ENCODE results near the gene ERGIC1. TPM values are rescaled to one million over a fixed set of nuclear protein-coding genes. Genes with fewer than 3 reads are reported as not detected.

Gene ERGIC1
- total RNA-seq, 1 donor from 2014 or later = 57.9 TPM

DNA sequence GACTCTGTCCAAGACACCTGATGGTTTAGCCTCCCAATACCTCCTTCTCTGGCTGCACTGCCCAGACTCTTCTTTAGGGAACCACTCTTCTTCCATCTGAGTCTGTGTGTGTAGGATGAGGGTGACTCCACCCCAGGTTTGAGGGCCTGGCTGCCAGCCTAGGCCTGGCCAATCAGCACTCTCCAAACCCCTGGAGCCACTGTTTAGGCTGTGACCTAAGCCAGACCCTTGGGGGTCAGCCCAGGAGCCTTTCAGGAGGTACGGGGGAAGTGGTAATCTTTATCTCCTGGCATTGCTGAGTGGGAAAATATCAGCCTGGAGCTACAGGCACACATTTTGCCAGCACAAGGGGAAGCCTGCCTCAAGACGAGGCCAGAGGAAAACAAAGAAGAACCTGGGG, 6.2 kb upstream of the ERGIC1 start:
- DNase-seq (ENCODE audit: low read depth in 2 of 2) = no peak

- DNase-seq (ENCODE audit: low read depth in 2 of 2) = no peak
These were observed 5.1 kb upstream of the ERGIC1 start for GRCh38 chr5:172828911-172829431.

DNA sequence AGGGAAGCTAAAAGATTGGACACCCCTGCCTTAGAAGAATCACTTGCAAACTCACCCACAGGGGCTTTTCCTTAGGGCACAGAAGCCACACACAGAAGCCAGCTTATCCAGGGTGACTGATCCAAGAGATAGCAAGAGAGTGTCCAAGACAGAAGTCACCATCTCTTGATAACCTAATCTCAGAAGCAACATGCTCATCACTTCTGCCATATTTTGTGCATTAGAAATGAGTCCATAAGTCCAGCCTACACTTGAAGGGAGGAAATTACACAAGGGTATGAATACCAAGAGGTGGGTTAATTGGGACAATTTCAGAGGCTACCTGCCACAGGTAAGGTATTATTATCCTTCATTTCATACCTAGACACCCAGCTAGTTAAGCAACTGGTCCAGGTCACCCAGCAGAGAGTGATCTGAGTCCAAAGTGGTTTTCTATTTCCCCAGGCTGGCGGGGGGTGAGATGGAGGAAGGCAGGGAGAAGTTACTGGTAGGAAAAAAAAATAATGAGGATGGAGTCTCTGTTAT, 3.7 kb upstream of the ERGIC1 start:
- DNase-seq (ENCODE audit: low read depth in 2 of 2) = no peak

DNA sequence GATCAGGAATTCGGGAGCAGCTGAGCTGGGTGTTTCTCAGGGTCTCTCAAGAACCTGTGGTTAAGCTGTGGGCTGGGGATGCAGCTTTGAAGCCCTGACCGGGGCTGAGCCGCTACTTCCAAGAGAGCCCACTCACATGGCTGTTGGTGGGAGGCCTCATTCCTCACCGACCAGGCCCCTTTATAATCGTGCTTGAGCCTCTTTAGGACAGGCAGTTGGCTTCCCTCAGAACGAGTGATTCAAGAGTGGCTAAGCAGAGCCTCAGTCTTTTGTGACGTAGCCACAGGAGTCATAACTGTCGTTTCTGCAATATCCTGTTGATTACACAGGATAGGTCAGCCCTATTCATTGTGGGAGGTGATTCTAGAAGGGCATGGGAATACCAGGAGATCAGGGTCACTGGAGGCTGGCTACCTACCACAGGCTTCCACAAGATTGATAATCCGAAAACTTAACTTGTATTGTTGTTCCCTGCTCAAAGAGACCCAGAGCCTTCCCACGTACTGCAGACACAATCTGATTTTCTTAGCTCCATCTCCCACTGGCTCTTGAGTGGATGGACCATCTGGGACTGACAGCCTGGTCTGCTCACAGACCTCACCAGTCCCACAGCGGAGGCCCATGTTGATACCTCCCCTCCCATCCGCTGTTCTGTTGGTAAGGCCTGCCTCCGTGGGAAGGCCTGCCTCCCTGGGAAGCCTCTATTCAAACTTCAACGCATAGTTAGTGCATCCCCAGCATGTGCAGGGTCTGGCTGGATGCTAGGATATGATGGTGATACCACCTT, 3.0 kb upstream of the ERGIC1 start:
- peak; percentile 90 to 94 for DNase-seq (ENCODE audit: low read depth in 2 of 2)

GRCh38 chr5:172832383-172833315, 1.4 kb upstream of the ERGIC1 start:
- no peak for DNase-seq (ENCODE audit: low read depth in 2 of 2)

- no peak for DNase-seq (ENCODE audit: low read depth in 2 of 2)
These were observed 722 bp upstream of the ERGIC1 start for GRCh38 chr5:172833372-172833685.

DNA sequence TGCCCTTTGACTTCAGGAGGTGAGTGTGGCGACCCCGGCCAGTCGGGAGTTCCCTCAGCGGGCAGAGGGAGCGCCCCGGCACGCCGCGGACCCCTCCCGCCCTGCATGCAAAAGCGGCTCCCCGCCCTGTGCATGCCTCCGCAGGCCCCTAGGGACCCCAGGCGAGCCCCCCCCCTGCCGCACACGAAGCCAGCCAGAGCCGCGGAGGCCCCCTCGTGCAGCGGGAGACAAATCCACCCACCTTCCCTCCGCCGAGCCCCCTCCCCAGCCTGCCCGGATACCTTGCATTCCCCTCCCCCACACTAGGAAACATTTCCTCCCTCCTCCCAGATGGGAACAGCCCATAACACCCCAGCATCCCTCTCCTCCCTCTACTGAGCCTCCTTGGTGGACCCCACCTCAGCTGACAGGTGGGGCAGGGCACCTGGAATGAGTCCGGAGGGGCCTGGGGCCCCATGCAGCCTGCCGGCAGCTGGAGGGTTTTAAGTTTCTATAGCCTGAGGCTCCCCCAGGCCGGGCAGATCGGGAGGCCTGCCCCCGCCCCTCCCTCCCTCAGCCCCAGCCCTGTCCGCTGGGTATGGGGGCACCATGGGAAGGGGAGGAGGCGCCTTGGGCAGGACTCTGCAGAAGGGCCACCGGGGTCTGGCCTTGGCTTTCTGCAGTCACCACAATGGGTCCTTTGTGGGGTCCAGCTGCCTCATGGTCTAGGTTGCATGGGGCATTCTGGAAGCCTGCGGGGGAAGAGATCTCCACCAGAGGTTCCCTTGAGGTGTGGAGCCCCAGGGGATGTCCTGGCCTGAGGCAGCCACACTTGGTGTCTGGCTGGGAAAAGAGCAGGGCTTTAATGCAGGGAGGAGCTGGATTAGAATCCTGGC, 601 bp downstream of the ERGIC1 start:
- no peak for DNase-seq (ENCODE audit: low read depth in 2 of 2)

DNA sequence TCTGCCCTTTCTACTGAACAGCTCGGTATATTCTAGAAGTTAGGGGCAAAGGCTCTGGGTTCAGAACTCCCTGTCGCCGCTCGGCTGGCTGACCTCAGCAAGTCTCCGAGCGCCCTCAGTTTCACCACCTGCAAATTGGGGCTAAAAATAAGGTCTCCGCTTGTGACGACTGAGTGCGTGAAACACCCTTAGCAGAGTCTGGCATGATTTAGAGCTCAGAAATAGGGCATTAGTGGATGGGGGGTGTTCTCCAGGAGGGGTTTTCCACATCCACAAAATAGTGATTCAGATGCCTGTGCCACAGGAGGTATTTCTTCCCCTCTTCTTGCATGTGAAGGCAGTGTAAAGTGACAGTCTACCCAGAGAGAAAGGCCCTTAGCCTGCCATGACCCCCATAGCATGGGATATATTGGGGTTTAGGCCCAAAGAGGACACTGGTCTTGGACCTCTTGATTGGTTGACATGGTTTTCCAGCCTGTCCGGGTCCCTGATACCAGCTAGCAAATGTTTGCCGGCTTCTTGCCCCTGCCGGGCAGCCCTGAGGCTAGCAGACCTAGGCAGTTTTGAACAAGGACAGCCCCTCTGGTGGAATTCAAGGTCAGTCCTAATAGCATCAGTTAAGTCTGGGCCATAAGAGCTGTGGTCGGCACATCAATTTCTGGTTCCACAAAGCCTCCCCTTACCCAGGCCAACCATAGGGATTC, 1.4 kb downstream of the ERGIC1 start:
- DNase-seq (ENCODE audit: low read depth in 2 of 2) = no peak

DNA sequence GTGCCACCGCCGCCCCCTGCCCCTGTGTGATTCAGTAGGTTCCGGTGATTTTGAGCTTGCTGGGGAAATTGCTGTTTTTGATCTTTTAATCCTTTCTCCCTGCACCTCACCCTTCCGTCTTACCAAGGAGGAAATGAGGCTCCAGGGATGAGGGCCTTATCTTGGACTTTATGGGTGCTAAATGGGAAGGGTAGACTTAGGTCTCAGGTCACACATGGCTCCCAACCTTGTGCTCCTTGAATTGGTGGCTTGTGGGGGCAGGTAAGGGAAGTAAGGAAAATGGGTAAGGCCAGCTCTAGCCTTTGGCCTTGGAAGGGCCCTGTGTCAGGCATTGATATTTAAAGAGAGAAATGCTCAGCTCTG, 1.9 kb downstream of the ERGIC1 start:
- DNase-seq (ENCODE audit: low read depth in 2 of 2) = no peak

- peak; percentile 67 to 85 for DNase-seq (ENCODE audit: low read depth in 2 of 2)
These were observed 3.6 kb downstream of the ERGIC1 start for GRCh38 chr5:172837640-172838039.

DNA sequence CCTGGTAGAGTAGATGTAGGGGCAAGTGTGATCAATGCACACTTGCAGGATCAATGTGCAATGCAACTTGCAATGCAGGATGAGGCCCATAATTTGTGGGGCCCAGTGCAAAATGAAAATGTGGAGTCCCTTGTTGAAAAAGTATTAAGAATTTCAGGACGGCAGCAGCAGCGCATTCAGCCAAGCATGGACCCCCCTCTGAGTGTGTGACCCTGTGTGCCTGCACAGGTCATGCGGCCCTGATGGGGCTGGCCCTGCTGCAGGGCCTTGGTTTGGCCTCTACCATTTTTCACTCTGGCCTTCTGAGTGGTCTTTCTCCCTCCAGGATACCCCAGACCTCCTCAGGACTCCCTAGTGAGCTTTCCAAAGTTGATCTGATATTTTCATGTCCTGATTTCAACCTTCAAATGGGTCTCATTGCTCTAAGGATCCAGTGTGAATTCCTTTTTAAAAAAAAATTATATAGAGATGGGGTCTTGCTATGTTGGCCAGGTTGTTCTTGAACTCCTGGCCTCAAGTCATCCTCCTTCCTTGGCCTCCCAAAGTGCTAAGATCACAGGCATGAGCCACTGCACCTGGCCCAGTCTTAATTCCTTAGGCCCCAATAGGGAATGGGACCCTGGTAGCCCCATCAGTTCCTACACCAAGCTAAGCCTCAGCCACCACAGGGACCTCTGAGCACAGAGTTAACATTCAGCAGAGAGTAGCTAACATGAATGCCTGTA, 4.3 kb downstream of the ERGIC1 start:
- DNase-seq (ENCODE audit: low read depth in 2 of 2) = no peak

DNA sequence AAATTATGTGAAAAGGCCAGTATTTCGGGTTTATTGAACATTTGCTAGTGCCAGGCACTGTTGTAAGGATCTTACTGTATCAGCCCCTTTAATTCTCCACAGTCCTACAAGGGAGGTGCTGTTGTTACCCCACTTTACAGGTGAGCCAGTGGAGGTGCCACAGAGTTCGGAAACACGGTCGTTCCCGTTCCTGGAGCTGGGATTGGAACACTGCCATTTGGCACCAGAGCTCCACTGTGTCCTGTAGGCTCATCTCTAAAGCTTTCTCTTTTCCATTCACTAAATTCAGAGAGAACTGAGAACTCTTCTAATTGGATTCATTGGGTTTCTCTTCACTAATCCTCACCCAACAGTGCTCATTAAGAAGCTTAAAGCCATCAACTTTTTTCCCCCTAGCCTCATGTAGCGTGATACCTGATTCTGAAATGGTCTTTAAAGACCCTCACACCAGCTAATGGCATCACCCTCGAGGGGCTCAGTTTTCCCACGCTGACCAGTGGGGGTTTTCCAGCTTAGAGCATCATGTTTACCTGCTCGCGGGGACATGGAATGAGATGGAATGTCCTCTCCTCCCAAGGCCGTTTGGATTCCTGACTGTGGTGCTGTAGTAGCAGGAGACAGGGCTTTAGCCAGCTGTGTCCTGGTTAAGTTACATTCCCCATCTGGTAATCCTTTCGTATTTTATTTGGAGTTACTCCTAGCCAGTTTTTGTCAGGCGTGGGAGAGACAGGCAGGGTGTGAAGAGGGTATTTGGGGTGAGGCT, 5.8 kb downstream of the ERGIC1 start:
- peak in 1 of 2 donors; percentile 71 for DNase-seq (ENCODE audit: low read depth in 2 of 2)

- DNase-seq (ENCODE audit: low read depth in 2 of 2) = no peak
These were observed 6.5 kb downstream of the ERGIC1 start for GRCh38 chr5:172840432-172841154.

- DNase-seq (ENCODE audit: low read depth in 2 of 2) = no peak
These were observed 7.2 kb downstream of the ERGIC1 start for GRCh38 chr5:172841256-172841655.

- no peak for DNase-seq (ENCODE audit: low read depth in 2 of 2)
These were observed 9.9 kb downstream of the ERGIC1 start for GRCh38 chr5:172843825-172844576.

GRCh38 chr5:172844577-172844838, 10.5 kb downstream of the ERGIC1 start:
- no peak for DNase-seq (ENCODE audit: low read depth in 2 of 2)

- DNase-seq (ENCODE audit: low read depth in 2 of 2) = no peak
These were observed 11.1 kb downstream of the ERGIC1 start for GRCh38 chr5:172845154-172845553.

DNA sequence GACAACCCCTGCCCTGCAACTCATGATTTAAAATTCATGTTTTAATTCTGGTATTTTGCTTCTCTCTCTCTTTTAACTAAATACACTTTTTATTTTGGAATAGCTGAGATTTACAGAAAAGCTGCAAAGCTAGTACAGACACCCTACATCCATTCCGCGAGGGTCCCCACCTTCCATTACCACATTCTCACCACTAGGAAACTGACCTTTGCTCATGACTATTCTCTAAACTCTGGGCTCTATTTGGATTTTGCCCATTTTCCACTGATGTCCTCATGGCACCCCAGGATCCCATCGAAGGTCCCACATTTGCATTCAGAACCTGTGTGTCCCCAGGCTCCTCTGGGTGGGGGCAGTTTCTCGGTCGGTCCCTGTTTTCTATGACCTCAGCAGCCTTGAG, 11.5 kb downstream of the ERGIC1 start:
- no peak for DNase-seq (ENCODE audit: low read depth in 2 of 2)
